Neural progenitor cell (in vitro differentiated cells): ENCODE results near the gene KLRD1.

Experiments used
- CTCF ChIP-seq: fragments of 200-600 bp; sonication (generic); IDR thresholded peaks from 2 replicates; pipeline ENCODE4 v1.5.1; 2017; ENCODE audit warnings: antibody characterized with exemption, mild to moderate bottlenecking
- EZH2phosphoT487 ChIP-seq: fragments of 200-600 bp; sonication (generic); IDR thresholded peaks from 2 replicates; pipeline ENCODE4 v1.6.1; 2017; ENCODE audit warnings: antibody characterized with exemption

GRCh38 chr12:10362325-10362724, 54.7 kb downstream of the KLRD1 start:
- TF ChIP-seq CTCF (no peak), EZH2phosphoT487 (no peak)
